Measurements from ENCODE around the gene C8G.

GRCh38 chr9:136992819-136993369, 47.9 kb downstream of the C8G start:
- TF ChIP-seq MAX (IDR thresholded peaks at IDR 0.05) = no peak
- TF ChIP-seq EP300 (IDR thresholded peaks at IDR 0.05; ENCODE audit: borderline replicate concordance) = no peak
- no peak for TF ChIP-seq REST (IDR thresholded peaks at IDR 0.05; ENCODE audit: low read depth)
- TF ChIP-seq TAF1 (IDR thresholded peaks at IDR 0.05; ENCODE audit: low read depth) = no peak
- TF ChIP-seq YY1 (IDR thresholded peaks at IDR 0.05; ENCODE audit: low read depth) = no peak
- TF ChIP-seq CEBPB (IDR thresholded peaks at IDR 0.05) = no peak

Data from Ishikawa (cell line).